K562 (cell line): ENCODE measurements around the gene DNAL4. TPM values are rescaled to one million over a fixed set of nuclear protein-coding genes. Genes with fewer than 3 reads are reported as not detected.

Source experiments
- EP300 ChIP-seq: IDR thresholded peaks from 2 replicates; pipeline ENCODE4 v1.6.1; 2012; ENCODE audit warnings: low read length, improper control_type of control experiment
- POLR2G ChIP-seq: fragments of 200-400 bp; formaldehyde crosslinking; IDR thresholded peaks from 2 replicates; pipeline ENCODE4 v1.6.1; 2017; ENCODE audit warnings: low read depth, mild to moderate bottlenecking, antibody characterized with exemption, low read length, moderate library complexity
- ZNF407 ChIP-seq: fragments of 450-650 bp; IDR thresholded peaks from 2 replicates; pipeline ENCODE4 v1.6.1; 2016; ENCODE audit warnings: low read depth
- polyA plus RNA-seq, 8 experiments: library from polyadenylated mRNA; depleted of rRNA in 4 of 8; stranded (reverse) in 5 of 8; unstranded in 3 of 8; fragments of >200 nt; fragmentation: Nextera tagmentation in 2 of 8; fragmentation: Illumina TruSeq in 1 of 8; extraction: Ambion mirVana in 2 of 8; extraction: Trizol in 1 of 8; gene quantifications; 2 replicates each; pipeline versions ENCODE4 v1.2.1 to v1.2.3, GENCODE V29; 2011 to 2014; ENCODE audit warnings: inconsistent platforms in 1 of 8, missing spikeins in 1 of 8
- total RNA-seq, 7 experiments: library from RNA; depleted of rRNA in 6 of 7; stranded (reverse); fragments of >200 nt in 6 of 7; fragmentation: Illumina TruSeq in 2 of 7; extraction: Trizol in 2 of 7; gene quantifications; 2 replicates each; pipeline versions ENCODE4 v1.2.1 to v1.2.3, GENCODE V29; 2011 to 2021; ENCODE audit warnings: low replicate concordance in 1 of 7

DNAL4 gene
- total and polyA plus RNA-seq, 9 of the 15 experiments (the other 6 are each of a cell fraction or from before 2014, with no cell fraction given), result 0.20 to 9.4 (median 5.2) TPM

- no peak for TF ChIP-seq ZNF407
- no peak for TF ChIP-seq EP300
- TF ChIP-seq POLR2G, result peak; percentile 64
These were observed 54.5 kb downstream of the DNAL4 start (continued) for GRCh38 chr22:38739300-38740055.
